Body of pancreas (tissue), 4 donors: Measurements from ENCODE around the gene SLC12A7. TPM values are rescaled to one million over a fixed set of nuclear protein-coding genes. Genes with fewer than 3 reads are reported as not detected.
"Not testable (repeated sequence)": the region's sequence is repeated elsewhere in the genome, so short reads cannot be mapped to it uniquely, and the experiment has no call there.

Experiments
- ATAC-seq: fragments of 150-250 bp; one replicate; pipeline ENCODE4 v1.9.1; 2016
- DNase-seq, 4 donors: peaks; one replicate each; pipeline ENCODE4 v3.0.0-alpha.2; 2019
- H3K27ac ChIP-seq, 4 donors: fragments of 200-600 bp; sonication (generic); 1 replicate in 3 of 4; 2 replicates in 1 of 4; pipeline versions ENCODE4 v1.5.1 to v1.6.1; 2016 to 2019; ENCODE audit warnings: mild to moderate bottlenecking in 1 of 4, mixed read lengths in 1 of 4, moderate library complexity in 1 of 4
- H3K27me3 ChIP-seq, 2 donors: fragments of 200-600 bp; sonication (generic); one replicate each; pipeline ENCODE4 v1.6.0; 2016; ENCODE audit warnings: mild to moderate bottlenecking in 1 of 2
- H3K36me3 ChIP-seq, 2 donors: fragments of 200-600 bp; sonication (generic); replicated peaks in 1 of 2; 2 replicates each; pipeline ENCODE4 v1.5.1; 2016; ENCODE audit warnings: low read depth in 2 of 2; ENCODE audit not compliant: insufficient read depth in 1 of 2
- H3K4me1 ChIP-seq: fragments of 200-600 bp; sonication (generic); one replicate; pipeline ENCODE4 v1.6.0; 2016
- H3K4me3 ChIP-seq, 2 donors: fragments of 200-600 bp; sonication (generic); 1 replicate in 1 of 2; 2 replicates in 1 of 2; pipeline ENCODE4 v1.5.1; 2016 to 2019
- H3K9me3 ChIP-seq, 3 donors: fragments of 200-600 bp; sonication (generic); 1 replicate in 2 of 3; 2 replicates in 1 of 3; pipeline ENCODE4 v1.5.1; 2016
- POLR2A ChIP-seq, 3 donors: fragments of 450-650 bp; IDR thresholded peaks; one replicate each; pipeline ENCODE4 v1.6.1; 2016; ENCODE audit warnings: antibody characterized with exemption in 3 of 3, mild to moderate bottlenecking in 2 of 3
- WGBS, 2 donors: methylation state at CpG; one replicate each; pipeline ENCODE4 v1.1.5; 2017; 5-methylcytosine and 5-hydroxymethylcytosine counted together
- intact Hi-C: fragments of 100-400 bp; cut with DNase I; formaldehyde crosslinking; loops from one replicate; pipeline ENCODE4 v1.15.1; 2023
- total RNA-seq, 2 donors: library from RNA; depleted of rRNA; stranded (reverse); fragments of >200 nt; gene quantifications; one replicate each; pipeline ENCODE4 v1.1.0, GENCODE V29; 2016
- TF ChIP-seq, protein P1 (sequence below), 7 experiments: fragments of 450-650 bp in 4 of 7; fragments of 200-600 bp in 3 of 7; sonication (generic) in 3 of 7; IDR thresholded peaks; one replicate each; pipeline ENCODE4 v1.5.1; 2016 to 2019; ENCODE audit warnings: antibody characterized with exemption in 7 of 7

The SLC12A7 gene
- total RNA-seq, 2 donors from 2014 or later, result 35.5 to 42.8 TPM

DNA sequence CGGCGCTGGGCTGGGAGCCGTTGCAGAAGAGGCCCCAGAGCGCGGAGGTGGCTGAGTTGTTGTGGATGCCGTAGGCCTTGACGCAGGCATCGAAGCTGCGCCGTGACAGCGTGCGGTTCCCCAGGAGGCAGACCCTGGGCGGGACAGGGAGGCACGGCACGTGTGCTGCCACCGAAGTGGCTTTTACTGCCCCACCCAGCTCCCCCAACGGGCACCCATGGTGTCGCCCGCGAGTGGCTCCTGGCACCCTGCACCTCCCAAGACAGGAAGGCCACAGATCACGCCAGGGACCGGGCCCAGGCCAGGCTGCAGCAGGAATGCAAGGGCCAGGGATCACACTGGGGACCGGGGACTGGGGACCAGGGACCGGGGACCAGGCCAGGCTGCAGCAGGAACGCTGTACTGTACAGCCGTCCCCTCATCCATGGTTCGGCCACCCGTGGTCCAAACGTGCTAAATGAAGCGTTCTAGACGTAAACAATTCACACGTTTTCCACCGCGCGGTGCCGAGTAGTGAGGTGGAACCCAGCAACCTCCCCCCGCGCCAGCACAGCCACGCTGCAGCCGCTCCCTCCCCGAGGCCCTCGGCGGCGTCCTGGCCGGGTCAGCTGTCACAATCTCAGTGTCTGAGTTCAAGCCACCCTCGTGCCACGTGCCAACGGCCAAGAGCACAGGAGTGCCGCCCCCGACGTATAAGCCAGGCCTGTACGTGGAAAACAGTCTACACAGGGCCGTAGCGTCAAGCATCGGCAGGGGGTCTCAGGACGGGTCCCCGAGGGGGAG, 27.8 kb downstream of the SLC12A7 start:
- no peaks in the 10 kb centered on the region for H3K9me3 ChIP-seq
- ATAC-seq (no peak), DNase-seq (no peak)
- intact Hi-C loops, result no loop called here
- TF ChIP-seq, protein P1, sequence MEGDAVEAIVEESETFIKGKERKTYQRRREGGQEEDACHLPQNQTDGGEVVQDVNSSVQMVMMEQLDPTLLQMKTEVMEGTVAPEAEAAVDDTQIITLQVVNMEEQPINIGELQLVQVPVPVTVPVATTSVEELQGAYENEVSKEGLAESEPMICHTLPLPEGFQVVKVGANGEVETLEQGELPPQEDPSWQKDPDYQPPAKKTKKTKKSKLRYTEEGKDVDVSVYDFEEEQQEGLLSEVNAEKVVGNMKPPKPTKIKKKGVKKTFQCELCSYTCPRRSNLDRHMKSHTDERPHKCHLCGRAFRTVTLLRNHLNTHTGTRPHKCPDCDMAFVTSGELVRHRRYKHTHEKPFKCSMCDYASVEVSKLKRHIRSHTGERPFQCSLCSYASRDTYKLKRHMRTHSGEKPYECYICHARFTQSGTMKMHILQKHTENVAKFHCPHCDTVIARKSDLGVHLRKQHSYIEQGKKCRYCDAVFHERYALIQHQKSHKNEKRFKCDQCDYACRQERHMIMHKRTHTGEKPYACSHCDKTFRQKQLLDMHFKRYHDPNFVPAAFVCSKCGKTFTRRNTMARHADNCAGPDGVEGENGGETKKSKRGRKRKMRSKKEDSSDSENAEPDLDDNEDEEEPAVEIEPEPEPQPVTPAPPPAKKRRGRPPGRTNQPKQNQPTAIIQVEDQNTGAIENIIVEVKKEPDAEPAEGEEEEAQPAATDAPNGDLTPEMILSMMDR (IDR thresholded peaks at IDR 0.05), result no peak
- no peak for TF ChIP-seq POLR2A (IDR thresholded peaks at IDR 0.05)
- 92 to 97% methylated on average over 34 to 53 of the region's 57 CpGs for WGBS, 2 donors
- H3K27ac ChIP-seq, result no peak overlapping the region
- H3K36me3 ChIP-seq, result peaks cover 0 to 46% of the 10 kb centered on the region in 2 donors
- no peak overlapping the region for H3K4me3 ChIP-seq
- H3K4me1 ChIP-seq, result no peaks in the 10 kb centered on the region
- H3K27me3 ChIP-seq, result no peaks in the 10 kb centered on the region

DNA sequence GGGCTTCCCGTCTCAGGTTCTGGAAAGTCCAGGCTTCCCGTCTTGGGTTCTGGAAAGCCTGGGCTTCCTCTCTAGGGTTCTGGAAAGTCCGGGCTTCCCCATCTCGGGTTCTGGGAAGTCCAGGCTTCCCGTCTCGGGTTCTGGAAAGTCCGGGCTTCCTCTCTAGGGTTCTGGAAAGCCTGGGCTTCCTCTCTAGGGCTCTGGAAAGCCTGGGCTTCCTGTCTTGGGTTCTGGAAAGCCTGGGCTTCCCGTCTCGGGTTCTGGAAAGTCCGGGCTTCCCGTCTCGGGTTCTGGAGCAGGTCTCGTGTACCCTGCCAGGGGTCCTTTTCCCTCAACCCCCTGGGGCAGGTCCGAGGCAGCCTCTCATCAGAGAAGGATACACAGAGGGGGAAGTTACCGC, 28.8 kb downstream of the SLC12A7 start:
- H3K27me3 ChIP-seq, H3K27ac ChIP-seq, DNase-seq, ATAC-seq, H3K4me1 ChIP-seq, H3K9me3 ChIP-seq, H3K4me3 ChIP-seq, intact Hi-C loops: not testable (repeated sequence)
- WGBS, 2 donors, result 68 to 82% methylated on average over 13 to 15 of the region's 15 CpGs
- peaks cover 0 to 47% of the 10 kb centered on the region in 2 donors for H3K36me3 ChIP-seq

DNA sequence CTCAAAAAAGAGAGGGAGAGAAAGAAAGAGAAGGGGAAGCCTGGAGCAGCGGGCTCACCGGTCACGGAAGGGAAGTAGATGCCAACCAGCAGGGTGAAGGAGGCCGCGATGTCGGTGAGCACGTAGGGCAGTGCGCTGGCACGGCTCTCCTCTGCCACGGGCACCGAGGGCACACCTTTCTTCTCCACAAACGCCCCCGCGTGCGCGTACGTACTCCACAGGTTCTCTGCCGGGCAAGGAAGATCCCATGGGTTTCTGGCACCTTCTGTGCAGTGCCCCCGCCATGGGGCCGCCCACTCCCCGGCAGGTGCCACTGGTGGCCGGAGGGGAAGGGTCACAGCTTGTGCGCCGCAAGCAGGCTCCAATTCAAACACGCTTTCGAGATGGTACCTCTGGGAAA, 30.3 kb downstream of the SLC12A7 start:
- Histone ChIP-seq H3K27ac (no peak overlapping the region), H3K36me3 (peaks cover 0 to 40% of the 10 kb centered on the region in 2 donors), H3K27me3 (no peaks in the 10 kb centered on the region), H3K9me3 (no peaks in the 10 kb centered on the region), H3K4me1 (no peaks in the 10 kb centered on the region), H3K4me3 (no peak overlapping the region)
- WGBS, 2 donors, result 88 to 93% methylated on average over 25 to 26 of the region's 26 CpGs
- DNase-seq, result no peak
- no peak for ATAC-seq
- no peak for TF ChIP-seq POLR2A (IDR thresholded peaks at IDR 0.05)
- TF ChIP-seq, protein P1 (IDR thresholded peaks at IDR 0.05), result no peak
- intact Hi-C loops, result no loop called here

GRCh38 chr5:1080432-1080831, 31.4 kb downstream of the SLC12A7 start:
- H3K27me3 ChIP-seq, result no peaks in the 10 kb centered on the region
- peaks cover 0 to 39% of the 10 kb centered on the region in 2 donors for H3K36me3 ChIP-seq
- no peak for ATAC-seq
- no peak for DNase-seq
- H3K4me3 ChIP-seq, result no peak overlapping the region
- TF ChIP-seq, protein P1 (IDR thresholded peaks at IDR 0.05), result no peak
- TF ChIP-seq POLR2A (IDR thresholded peaks at IDR 0.05), result no peak
- H3K4me1 ChIP-seq, result no peaks in the 10 kb centered on the region
- WGBS, 2 donors, result 83 to 88% methylated on average over 16 to 18 of the region's 18 CpGs
- H3K9me3 ChIP-seq, result no peaks in the 10 kb centered on the region
- H3K27ac ChIP-seq, result no peak overlapping the region
- intact Hi-C loops, result no loop called here

- Histone ChIP-seq H3K4me1 (no peaks in the 10 kb centered on the region), H3K27ac (no peak overlapping the region), H3K9me3 (no peaks in the 10 kb centered on the region), H3K4me3 (no peak overlapping the region), H3K27me3 (no peaks in the 10 kb centered on the region), H3K36me3 (peaks cover 0 to 41% of the 10 kb centered on the region in 2 donors)
- DNase-seq (no peak), ATAC-seq (no peak)
- intact Hi-C loops, result no loop called here
- WGBS, 2 donors, result 94% methylated on average over 16 of the region's 35 CpGs; no CpG with 5 or more reads in 1 of the 2 donors
- TF ChIP-seq POLR2A (IDR thresholded peaks at IDR 0.05), result no peak
- TF ChIP-seq, protein P1 (IDR thresholded peaks at IDR 0.05), result no peak
Observed at GRCh38 chr5:1079961-1080360, 31.9 kb downstream of the SLC12A7 start.
